Ishikawa (cell line): ENCODE measurements around the gene BPIFA1.

ENCODE experiments used
- CEBPB ChIP-seq: IDR thresholded peaks from 2 replicates; pipeline ENCODE4 v1.6.1; 2012
- CREB1 ChIP-seq: IDR thresholded peaks from 2 replicates; pipeline ENCODE4 v1.6.1; 2012; ENCODE audit warnings: low read depth
- EGR1 ChIP-seq: IDR thresholded peaks from 2 replicates; pipeline ENCODE4 v1.6.1; 2012
- EP300 ChIP-seq: IDR thresholded peaks from 2 replicates; pipeline ENCODE4 v1.6.1; 2012; ENCODE audit warnings: borderline replicate concordance
- FOXM1 ChIP-seq: IDR thresholded peaks from 2 replicates; pipeline ENCODE4 v1.6.1; 2012; ENCODE audit warnings: low read depth, borderline replicate concordance
- MAX ChIP-seq: IDR thresholded peaks from 2 replicates; pipeline ENCODE4 v1.6.1; 2012
- NFIC ChIP-seq: IDR thresholded peaks from 2 replicates; pipeline ENCODE4 v1.6.1; 2012
- RAD21 ChIP-seq: IDR thresholded peaks from 2 replicates; pipeline ENCODE4 v1.6.1; 2012; ENCODE audit warnings: low read depth
- TAF1 ChIP-seq: IDR thresholded peaks from 2 replicates; pipeline ENCODE4 v1.6.1; 2012; ENCODE audit warnings: low read depth, mild to moderate bottlenecking
- TCF12 ChIP-seq: IDR thresholded peaks from 2 replicates; pipeline ENCODE4 v1.6.1; 2012; ENCODE audit warnings: low read depth
- TEAD4 ChIP-seq: IDR thresholded peaks from 2 replicates; pipeline ENCODE4 v1.6.1; 2012
- USF1 ChIP-seq: IDR thresholded peaks from 2 replicates; pipeline ENCODE4 v1.6.1; 2012
- YY1 ChIP-seq: IDR thresholded peaks from 2 replicates; pipeline ENCODE4 v1.6.1; 2012; ENCODE audit warnings: low read depth
- ZBTB7A ChIP-seq: IDR thresholded peaks from 2 replicates; pipeline ENCODE4 v1.6.1; 2012; ENCODE audit warnings: low read depth
- TF ChIP-seq, protein P1 (sequence below): IDR thresholded peaks from 2 replicates; pipeline ENCODE4 v1.6.1; 2012; ENCODE audit warnings: low read depth, mild to moderate bottlenecking

BPIFA1 gene

GRCh38 chr20:33210371-33210770 lies 25.4 kb upstream of the BPIFA1 start:
- TF ChIP-seq NFIC = no peak
- TF ChIP-seq TAF1 = no peak
- TF ChIP-seq FOXM1 = no peak
- TF ChIP-seq MAX = no peak
- TF ChIP-seq RAD21 = no peak
- no peak for TF ChIP-seq YY1
- no peak for TF ChIP-seq ZBTB7A
- TF ChIP-seq USF1 = no peak

DNA sequence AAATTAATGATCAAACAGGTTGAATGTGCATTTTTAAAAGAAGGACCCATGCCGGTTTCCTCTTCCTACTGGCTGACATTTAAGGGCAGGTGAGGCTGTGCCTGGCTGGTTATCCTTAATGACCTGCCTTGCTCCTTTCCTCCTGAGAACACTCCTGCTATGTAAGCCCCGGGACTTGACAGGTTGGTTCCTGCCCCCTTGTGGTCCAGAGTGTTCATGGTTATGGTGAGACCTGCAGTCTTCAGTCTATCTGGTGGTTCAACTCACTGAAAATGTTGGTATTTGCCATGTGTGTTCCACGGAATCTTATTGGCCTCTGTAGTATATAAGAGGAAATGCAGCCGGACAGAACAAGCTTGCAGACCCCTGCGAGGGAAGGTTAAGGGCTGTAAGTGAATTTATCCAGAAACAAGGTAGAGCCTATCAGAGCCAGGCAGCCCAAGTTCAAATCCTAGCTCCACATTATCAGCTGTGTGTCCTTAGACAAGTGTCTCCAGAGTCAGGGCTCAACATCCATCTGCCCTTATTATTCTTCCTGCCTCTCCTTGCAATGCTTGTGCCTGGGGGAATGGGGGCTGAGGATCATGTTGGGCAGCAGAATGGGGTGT lies 23.9 kb upstream of the BPIFA1 start:
- no peak for TF ChIP-seq TEAD4
- TF ChIP-seq, protein P1, sequence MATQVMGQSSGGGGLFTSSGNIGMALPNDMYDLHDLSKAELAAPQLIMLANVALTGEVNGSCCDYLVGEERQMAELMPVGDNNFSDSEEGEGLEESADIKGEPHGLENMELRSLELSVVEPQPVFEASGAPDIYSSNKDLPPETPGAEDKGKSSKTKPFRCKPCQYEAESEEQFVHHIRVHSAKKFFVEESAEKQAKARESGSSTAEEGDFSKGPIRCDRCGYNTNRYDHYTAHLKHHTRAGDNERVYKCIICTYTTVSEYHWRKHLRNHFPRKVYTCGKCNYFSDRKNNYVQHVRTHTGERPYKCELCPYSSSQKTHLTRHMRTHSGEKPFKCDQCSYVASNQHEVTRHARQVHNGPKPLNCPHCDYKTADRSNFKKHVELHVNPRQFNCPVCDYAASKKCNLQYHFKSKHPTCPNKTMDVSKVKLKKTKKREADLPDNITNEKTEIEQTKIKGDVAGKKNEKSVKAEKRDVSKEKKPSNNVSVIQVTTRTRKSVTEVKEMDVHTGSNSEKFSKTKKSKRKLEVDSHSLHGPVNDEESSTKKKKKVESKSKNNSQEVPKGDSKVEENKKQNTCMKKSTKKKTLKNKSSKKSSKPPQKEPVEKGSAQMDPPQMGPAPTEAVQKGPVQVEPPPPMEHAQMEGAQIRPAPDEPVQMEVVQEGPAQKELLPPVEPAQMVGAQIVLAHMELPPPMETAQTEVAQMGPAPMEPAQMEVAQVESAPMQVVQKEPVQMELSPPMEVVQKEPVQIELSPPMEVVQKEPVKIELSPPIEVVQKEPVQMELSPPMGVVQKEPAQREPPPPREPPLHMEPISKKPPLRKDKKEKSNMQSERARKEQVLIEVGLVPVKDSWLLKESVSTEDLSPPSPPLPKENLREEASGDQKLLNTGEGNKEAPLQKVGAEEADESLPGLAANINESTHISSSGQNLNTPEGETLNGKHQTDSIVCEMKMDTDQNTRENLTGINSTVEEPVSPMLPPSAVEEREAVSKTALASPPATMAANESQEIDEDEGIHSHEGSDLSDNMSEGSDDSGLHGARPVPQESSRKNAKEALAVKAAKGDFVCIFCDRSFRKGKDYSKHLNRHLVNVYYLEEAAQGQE = no peak
- peak; percentile 76 for TF ChIP-seq RAD21
- TF ChIP-seq EGR1 = no peak

DNA sequence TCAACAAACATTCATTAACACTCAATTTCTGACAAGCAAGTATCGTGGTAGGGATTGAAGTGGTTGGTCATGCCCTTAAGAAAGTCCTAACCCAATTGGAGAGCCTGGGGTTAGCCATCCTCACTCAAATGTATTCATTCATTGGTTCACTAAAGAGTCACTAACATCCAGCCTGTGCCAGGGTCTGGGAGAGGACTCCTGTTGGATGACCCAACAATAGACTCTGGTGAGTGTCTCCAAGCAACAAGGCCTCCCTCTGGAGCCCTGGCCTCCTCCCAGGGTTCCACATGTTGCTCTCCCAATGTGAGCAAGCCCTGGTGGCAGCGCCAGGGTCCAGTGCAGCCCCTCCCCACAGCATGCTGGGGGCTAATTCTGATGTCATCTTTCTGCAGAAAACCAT lies 18.7 kb upstream of the BPIFA1 start, which contains the start of gene BPIFA3:
TSS of gene BPIFA3 (plus strand) at position 301 of the 400 bp plus-strand sequence. CDS start 185 bp downstream, outside the sequence.
- TF ChIP-seq TAF1 (no peak), NFIC (no peak), EP300 (no peak), TEAD4 (no peak), CREB1 (no peak), ZBTB7A (no peak)

DNA sequence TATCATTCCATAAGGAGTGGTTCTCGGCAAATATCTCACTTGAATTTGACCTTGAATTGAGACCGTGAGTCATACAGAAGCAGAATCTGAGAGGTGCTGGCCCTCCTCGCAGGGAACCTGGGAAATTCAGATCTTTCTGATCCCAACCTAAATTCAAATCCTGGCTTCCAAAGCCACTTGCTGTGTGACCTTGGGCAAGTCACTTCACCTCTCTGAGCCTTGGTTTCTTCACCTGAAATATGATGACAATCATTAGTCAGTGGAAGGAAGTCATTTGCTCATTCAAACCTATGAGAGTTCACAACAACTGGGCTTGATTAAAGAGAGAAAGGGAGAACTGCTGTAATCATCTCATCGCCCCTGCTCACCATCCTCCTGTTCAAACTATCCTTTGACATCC lies 11.4 kb upstream of the BPIFA1 start:
- TF ChIP-seq EP300 (no peak), ZBTB7A (no peak)

GRCh38 chr20:33229843-33230242 lies 6.0 kb upstream of the BPIFA1 start:
- TF ChIP-seq CEBPB (no peak), TAF1 (no peak), YY1 (no peak), TEAD4 (no peak), FOXM1 (no peak), NFIC (no peak), ZBTB7A (no peak), USF1 (no peak), EGR1 (no peak), RAD21 (no peak), CREB1 (no peak), MAX (no peak), EP300 (no peak), TCF12 (no peak)
- TF ChIP-seq, protein P1 = no peak

DNA sequence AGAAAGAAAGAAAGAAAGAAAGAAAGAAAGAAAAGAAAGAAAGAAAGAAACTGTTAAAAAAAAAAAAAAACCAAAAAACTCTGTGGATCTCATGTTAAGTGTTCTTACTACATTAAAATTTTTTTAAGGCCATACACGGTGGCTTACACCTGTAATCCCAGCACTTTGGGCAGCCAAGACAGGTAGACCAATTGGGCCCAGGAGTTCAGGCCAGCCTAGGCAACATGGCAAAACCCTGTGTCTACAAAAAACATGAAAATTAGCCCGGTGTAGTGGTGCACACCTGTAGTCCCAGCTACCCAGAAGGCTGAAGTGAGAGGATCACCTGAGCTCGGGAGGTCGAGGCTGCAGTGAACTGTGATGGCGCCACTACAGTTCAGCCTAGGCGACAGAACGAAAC lies 4.6 kb upstream of the BPIFA1 start:
- no peak for TF ChIP-seq CREB1
- no peak for TF ChIP-seq EP300
- no peak for TF ChIP-seq TAF1
- no peak for TF ChIP-seq YY1
- no peak for TF ChIP-seq TEAD4
- TF ChIP-seq RAD21 = no peak
- no peak for TF ChIP-seq EGR1
- TF ChIP-seq FOXM1 = no peak
- no peak for TF ChIP-seq USF1
- no peak for TF ChIP-seq ZBTB7A
- TF ChIP-seq CEBPB = no peak
- TF ChIP-seq MAX = no peak
